Activated naive CD8-positive, alpha-beta T cell treated with anti-CD3 and anti-CD28 coated beads, Interleukin-2, amount 10 ng/mL, durations not matched to agents 7 days and 5 days (primary cell): ENCODE data around the gene NR3C2. TPM values are rescaled to one million over a fixed set of nuclear protein-coding genes. Genes with fewer than 3 reads are reported as not detected.

Experiments
- ATAC-seq: fragments of 150-1000 bp; cut with Tn5 transposase; one replicate; pipeline ENCODE4 v1.10.0; 2021; ENCODE audit warnings: low read depth, moderate library complexity
- POLR2A ChIA-PET: fragments of 350-600 bp; sonication (Branson Sonifier 250); formaldehyde crosslinking; loops from one replicate; lab custom pipeline; 2021; ENCODE audit warnings: antibody characterized with exemption; lab: Charles Lee
- DNase-seq: peaks from one replicate; pipeline ENCODE4 v3.0.0; 2021
- H3K27ac Mint-ChIP-seq: one replicate; pipeline ENCODE4 v1.8.0; 2022; ENCODE audit warnings: mild to moderate bottlenecking, mixed read lengths
- H3K27me3 Mint-ChIP-seq: one replicate; pipeline ENCODE4 v1.8.0; 2022; ENCODE audit warnings: mild to moderate bottlenecking, moderate library complexity, mixed read lengths
- H3K36me3 Mint-ChIP-seq: one replicate; pipeline ENCODE4 v1.8.0; 2021; ENCODE audit warnings: mild to moderate bottlenecking, mixed read lengths
- H3K4me1 Mint-ChIP-seq: one replicate; pipeline ENCODE4 v1.8.0; 2021; ENCODE audit warnings: mixed read lengths
- H3K4me3 Mint-ChIP-seq: one replicate; pipeline ENCODE4 v1.8.0; 2022; ENCODE audit warnings: mild to moderate bottlenecking, moderate library complexity, mixed read lengths
- H3K9me3 Mint-ChIP-seq: one replicate; pipeline ENCODE4 v1.8.0; 2021; ENCODE audit warnings: mixed read lengths
- total RNA-seq, 2 experiments: library from RNA; stranded (reverse); gene quantifications; one replicate each; pipeline ENCODE4 v1.2.3, GENCODE V29; 2021

Gene NR3C2
- total RNA-seq, 2 experiments from 2014 or later, result 19.5 to 24.4 TPM

DNA sequence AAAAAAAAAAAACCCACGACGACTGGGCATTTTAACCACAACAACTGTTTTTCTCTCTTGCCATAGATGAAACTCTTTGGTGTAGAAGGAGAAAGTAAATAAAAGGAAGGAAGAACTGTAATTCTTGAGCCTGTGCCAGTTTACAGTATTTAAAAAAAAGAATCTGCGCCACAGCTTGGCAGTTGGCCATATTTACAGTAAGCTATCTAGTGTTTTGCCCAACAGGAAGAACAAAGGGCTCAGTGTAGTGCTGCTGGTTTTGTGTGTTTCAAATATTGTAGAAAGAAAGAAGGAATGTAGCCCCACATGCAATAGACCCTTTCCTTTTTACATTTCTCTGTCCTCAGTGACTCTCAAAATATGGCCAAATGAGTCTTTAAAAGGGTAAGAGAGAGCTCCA, 66.1 kb downstream of the NR3C2 start:
- POLR2A ChIA-PET, result interaction anchor here (1.2 kb wide), 1 partner anchor 66 kb away, joined by 8 read pairs; the partner anchor contains the start of gene NR3C2
- Mint-ChIP-seq H3K27ac (peak overlapping the region; percentile 77), H3K4me3 (peak overlapping the region; percentile 58)

GRCh38 chr4:148375584-148375983, 66.6 kb downstream of the NR3C2 start:
- Mint-ChIP-seq H3K36me3 (peaks cover 2% of the 10 kb centered on the region), H3K4me1 (peaks cover 7% of the 10 kb centered on the region), H3K4me3 (no peak overlapping the region), H3K27me3 (peaks cover 2% of the 10 kb centered on the region), H3K27ac (no peak overlapping the region), H3K9me3 (no peaks in the 10 kb centered on the region)
- DNase-seq (no peak), ATAC-seq (no peak)
- POLR2A ChIA-PET, result interaction anchor here (1.2 kb wide), 1 partner anchor 67 kb away, joined by 8 read pairs; the partner anchor contains the start of gene NR3C2

More for the DNA sequence above, 66.1 kb downstream of the NR3C2 start:
- peaks cover 7% of the 10 kb centered on the region for H3K4me1 Mint-ChIP-seq
- peaks cover 2% of the 10 kb centered on the region for H3K36me3 Mint-ChIP-seq
- peaks cover 2% of the 10 kb centered on the region for H3K27me3 Mint-ChIP-seq
- DNase-seq, result no peak
- no peaks in the 10 kb centered on the region for H3K9me3 Mint-ChIP-seq
- ATAC-seq, result peak; percentile 42

GRCh38 chr4:148373093-148373492, 69.1 kb downstream of the NR3C2 start:
- Mint-ChIP-seq H3K4me3 (no peak overlapping the region), H3K4me1 (peaks cover 7% of the 10 kb centered on the region), H3K27ac (no peak overlapping the region), H3K9me3 (no peaks in the 10 kb centered on the region), H3K36me3 (peaks cover 2% of the 10 kb centered on the region), H3K27me3 (peaks cover 2% of the 10 kb centered on the region)
- ATAC-seq, result no peak
- no peak for DNase-seq
- POLR2A ChIA-PET, result no interaction called here

DNA sequence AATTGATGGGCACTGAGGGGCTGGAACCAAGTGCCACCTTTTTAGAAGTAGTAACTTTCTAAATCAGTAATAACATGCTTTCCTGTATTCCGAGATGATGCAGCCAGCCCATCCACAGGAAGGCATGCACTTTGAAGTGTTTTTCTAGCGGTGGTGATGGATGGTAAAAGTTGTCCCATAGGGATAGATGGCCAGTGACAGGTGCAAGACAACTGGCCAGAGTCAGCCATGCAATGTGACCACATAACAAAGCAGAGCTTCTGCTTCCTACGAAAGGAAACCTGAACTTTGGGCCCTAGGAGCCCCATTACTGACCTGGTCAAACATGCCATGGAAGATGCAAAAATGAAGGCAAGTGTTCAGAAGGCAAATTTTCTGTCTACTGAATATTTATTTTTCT, 72.3 kb downstream of the NR3C2 start:
- peaks cover 2% of the 10 kb centered on the region for H3K27me3 Mint-ChIP-seq
- peaks cover 2% of the 10 kb centered on the region for H3K36me3 Mint-ChIP-seq
- DNase-seq (no peak), ATAC-seq (no peak)
- no peak overlapping the region for H3K27ac Mint-ChIP-seq
- H3K9me3 Mint-ChIP-seq, result no peaks in the 10 kb centered on the region
- POLR2A ChIA-PET, result no interaction called here
- H3K4me1 Mint-ChIP-seq, result peaks cover 7% of the 10 kb centered on the region
- H3K4me3 Mint-ChIP-seq, result no peak overlapping the region

DNA sequence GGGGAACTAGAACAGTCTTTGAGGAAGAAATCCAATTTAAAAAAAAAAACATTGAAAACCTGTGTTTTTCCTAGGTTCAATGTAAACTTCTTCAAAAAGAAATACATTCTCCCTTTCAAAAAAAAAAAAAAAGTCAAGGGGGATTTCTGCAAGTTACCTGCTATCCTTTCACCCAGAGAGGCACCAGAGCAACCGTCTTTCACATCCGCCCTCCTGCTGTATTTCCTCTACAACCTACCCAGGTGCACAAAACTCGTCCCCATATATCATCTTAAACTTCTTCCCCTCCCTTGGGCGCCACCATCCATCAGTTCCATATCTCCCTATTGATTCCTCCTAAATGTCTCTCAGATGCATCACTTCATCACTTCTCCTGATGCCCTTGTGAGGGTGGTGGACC, 74.5 kb downstream of the NR3C2 start:
- peaks cover 2% of the 10 kb centered on the region for H3K27me3 Mint-ChIP-seq
- no peak for ATAC-seq
- no peak overlapping the region for H3K4me3 Mint-ChIP-seq
- H3K27ac Mint-ChIP-seq, result peak overlapping the region; percentile 17
- H3K9me3 Mint-ChIP-seq, result no peaks in the 10 kb centered on the region
- H3K36me3 Mint-ChIP-seq, result peaks cover 3% of the 10 kb centered on the region
- DNase-seq, result no peak
- peaks cover 7% of the 10 kb centered on the region for H3K4me1 Mint-ChIP-seq
- POLR2A ChIA-PET, result no interaction called here

GRCh38 chr4:148366251-148366650, 76.0 kb downstream of the NR3C2 start:
- H3K4me3 Mint-ChIP-seq, result no peak overlapping the region
- peaks cover 7% of the 10 kb centered on the region for H3K4me1 Mint-ChIP-seq
- DNase-seq (no peak), ATAC-seq (no peak)
- no peaks in the 10 kb centered on the region for H3K27me3 Mint-ChIP-seq
- peaks cover 3% of the 10 kb centered on the region for H3K36me3 Mint-ChIP-seq
- H3K27ac Mint-ChIP-seq, result no peak overlapping the region
- no peaks in the 10 kb centered on the region for H3K9me3 Mint-ChIP-seq
- POLR2A ChIA-PET, result no interaction called here

- no peak overlapping the region for H3K27ac Mint-ChIP-seq
- ATAC-seq (no peak), DNase-seq (no peak)
- H3K9me3 Mint-ChIP-seq, result no peaks in the 10 kb centered on the region
- no peak overlapping the region for H3K4me3 Mint-ChIP-seq
- POLR2A ChIA-PET, result no interaction called here
- H3K36me3 Mint-ChIP-seq, result peaks cover 3% of the 10 kb centered on the region
- H3K27me3 Mint-ChIP-seq, result no peaks in the 10 kb centered on the region
- peaks cover 12% of the 10 kb centered on the region for H3K4me1 Mint-ChIP-seq
These were observed 77.7 kb downstream of the NR3C2 start for GRCh38 chr4:148364525-148364924.

DNA sequence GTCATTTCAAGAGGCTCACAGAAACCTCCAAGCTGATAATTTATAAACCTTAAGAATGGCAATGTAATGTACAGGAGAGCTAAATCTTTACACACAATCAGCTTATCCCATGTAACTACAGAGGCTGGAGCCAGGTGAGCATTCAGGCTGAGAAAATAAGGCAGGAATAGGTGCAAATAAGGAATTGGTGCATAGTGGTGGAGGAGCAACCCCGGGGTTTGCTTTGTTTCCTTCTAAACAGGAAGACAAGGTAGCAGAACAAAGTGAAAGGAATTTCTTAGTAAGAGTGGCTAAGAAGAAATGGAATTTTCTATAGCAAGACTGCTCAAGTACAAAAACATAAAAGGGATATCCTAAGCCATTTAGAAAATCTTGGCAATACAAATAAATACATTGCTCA, 82.4 kb downstream of the NR3C2 start:
- Mint-ChIP-seq H3K27ac (no peak overlapping the region), H3K4me1 (peaks cover 21% of the 10 kb centered on the region), H3K9me3 (no peaks in the 10 kb centered on the region), H3K36me3 (peaks cover 3% of the 10 kb centered on the region), H3K27me3 (no peaks in the 10 kb centered on the region), H3K4me3 (peak overlapping the region; percentile 12)
- no peak for DNase-seq
- POLR2A ChIA-PET, result no interaction called here
- ATAC-seq, result no peak

GRCh38 chr4:148355442-148356123, 86.6 kb downstream of the NR3C2 start:
- peak; percentile 52 for ATAC-seq
- no peaks in the 10 kb centered on the region for H3K36me3 Mint-ChIP-seq
- H3K27me3 Mint-ChIP-seq, result no peaks in the 10 kb centered on the region
- H3K27ac Mint-ChIP-seq, result peak overlapping the region; percentile 14
- H3K4me1 Mint-ChIP-seq, result peaks cover 21% of the 10 kb centered on the region
- H3K4me3 Mint-ChIP-seq, result peak overlapping the region; percentile 58
- no peaks in the 10 kb centered on the region for H3K9me3 Mint-ChIP-seq
- DNase-seq, result no peak
- POLR2A ChIA-PET, result no interaction called here

DNA sequence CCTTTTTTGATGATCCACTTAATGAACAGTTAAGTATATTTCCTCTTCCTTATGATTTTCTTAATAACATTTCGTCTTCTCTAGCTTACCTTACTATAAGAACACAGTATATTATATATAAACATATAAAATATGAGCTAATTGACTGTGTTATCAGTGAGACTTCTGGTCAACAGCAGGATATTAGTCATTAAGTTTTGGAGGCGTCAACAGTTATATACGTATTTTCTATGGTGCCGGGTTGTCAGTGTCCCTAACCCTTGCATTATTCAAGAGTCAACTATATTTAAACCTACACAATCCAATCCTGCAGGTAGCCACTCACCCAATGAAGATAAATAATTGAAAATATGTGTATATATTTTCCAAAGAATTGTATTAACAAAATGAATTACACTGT, 88.0 kb downstream of the NR3C2 start:
- H3K36me3 Mint-ChIP-seq, result no peaks in the 10 kb centered on the region
- POLR2A ChIA-PET, result no interaction called here

GRCh38 chr4:148353571-148353970, 88.6 kb downstream of the NR3C2 start:
- H3K4me3 Mint-ChIP-seq, result no peak overlapping the region
- ATAC-seq (no peak), DNase-seq (no peak)
- H3K36me3 Mint-ChIP-seq, result no peaks in the 10 kb centered on the region
- no peak overlapping the region for H3K27ac Mint-ChIP-seq
- POLR2A ChIA-PET, result no interaction called here
- H3K9me3 Mint-ChIP-seq, result no peaks in the 10 kb centered on the region
- no peaks in the 10 kb centered on the region for H3K27me3 Mint-ChIP-seq
- H3K4me1 Mint-ChIP-seq, result peaks cover 17% of the 10 kb centered on the region

More for the DNA sequence above, 88.0 kb downstream of the NR3C2 start:
- H3K27me3 Mint-ChIP-seq, result no peaks in the 10 kb centered on the region
- no peak overlapping the region for H3K27ac Mint-ChIP-seq
- peaks cover 16% of the 10 kb centered on the region for H3K4me1 Mint-ChIP-seq
- H3K9me3 Mint-ChIP-seq, result no peaks in the 10 kb centered on the region
- no peak for DNase-seq
- no peak for ATAC-seq
- no peak overlapping the region for H3K4me3 Mint-ChIP-seq

DNA sequence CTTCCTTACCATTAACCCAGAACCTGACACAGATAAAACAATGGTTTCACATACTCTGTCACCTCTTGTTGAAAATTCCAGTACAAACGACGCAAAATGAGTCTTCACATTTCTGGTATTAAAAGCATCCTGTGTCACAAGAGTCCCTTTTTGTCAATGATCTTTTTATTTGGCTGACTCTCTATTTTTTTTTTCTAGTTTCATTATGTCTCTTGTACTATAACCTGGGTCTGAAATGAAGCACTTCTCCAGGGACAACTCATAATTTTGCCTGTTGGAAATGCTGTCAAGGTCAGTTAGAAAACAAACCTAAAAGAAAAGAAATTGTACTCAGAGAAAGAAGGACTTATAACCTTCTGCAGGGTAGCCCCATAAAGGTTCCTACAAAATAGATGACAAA, 93.1 kb downstream of the NR3C2 start:
- H3K36me3 Mint-ChIP-seq, result no peaks in the 10 kb centered on the region
- POLR2A ChIA-PET, result no interaction called here
- H3K9me3 Mint-ChIP-seq, result peaks cover 4% of the 10 kb centered on the region
- ATAC-seq, result no peak
- H3K27ac Mint-ChIP-seq, result no peak overlapping the region
- H3K4me3 Mint-ChIP-seq, result peak overlapping the region; percentile 2
- peaks cover 5% of the 10 kb centered on the region for H3K4me1 Mint-ChIP-seq
- no peaks in the 10 kb centered on the region for H3K27me3 Mint-ChIP-seq
- DNase-seq, result no peak

DNA sequence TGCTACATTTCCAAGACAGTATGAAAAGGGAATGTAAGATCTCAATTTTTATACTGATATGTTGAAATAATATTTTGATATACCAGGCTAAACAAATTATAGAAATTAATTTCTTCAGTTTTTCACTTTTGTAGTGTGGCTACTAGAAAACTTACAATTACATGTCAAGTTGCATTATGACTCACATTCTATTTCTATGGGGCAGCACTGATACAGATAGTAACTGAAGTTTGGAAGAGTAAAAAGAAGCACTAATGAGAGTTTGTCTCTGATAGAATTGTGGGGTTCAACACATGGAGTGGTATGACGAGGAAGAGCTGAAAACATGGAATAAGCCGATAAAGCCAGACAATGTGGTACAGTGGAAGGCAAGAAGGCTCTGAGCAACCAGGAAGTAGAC, 95.6 kb downstream of the NR3C2 start:
- ATAC-seq (no peak), DNase-seq (no peak)
- H3K4me1 Mint-ChIP-seq, result peaks cover 5% of the 10 kb centered on the region
- no peaks in the 10 kb centered on the region for H3K36me3 Mint-ChIP-seq
- no peak overlapping the region for H3K4me3 Mint-ChIP-seq
- POLR2A ChIA-PET, result no interaction called here
- no peak overlapping the region for H3K27ac Mint-ChIP-seq
- H3K9me3 Mint-ChIP-seq, result peaks cover 4% of the 10 kb centered on the region
- H3K27me3 Mint-ChIP-seq, result no peaks in the 10 kb centered on the region

DNA sequence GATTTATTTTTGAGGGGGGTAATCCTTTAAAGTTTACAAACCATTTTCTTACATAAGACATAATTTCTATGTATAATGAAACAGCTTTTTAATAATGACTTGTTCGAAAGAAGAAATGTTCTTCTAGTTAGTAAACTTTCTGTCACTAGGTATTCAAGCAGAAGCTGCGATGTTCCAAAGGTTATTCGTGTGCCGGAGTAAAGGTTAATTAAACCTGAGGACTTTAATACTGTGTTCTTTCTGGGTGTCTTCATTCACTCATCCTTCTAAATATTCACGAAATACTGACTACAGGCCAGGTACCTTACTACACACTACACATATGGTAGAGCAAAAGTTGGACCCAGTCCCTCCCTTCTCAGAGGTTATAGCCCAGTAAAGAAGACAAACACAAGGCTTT, 96.7 kb downstream of the NR3C2 start:
- ATAC-seq (no peak), DNase-seq (no peak)
- POLR2A ChIA-PET, result no interaction called here
- Mint-ChIP-seq H3K9me3 (peaks cover 4% of the 10 kb centered on the region), H3K36me3 (no peaks in the 10 kb centered on the region), H3K27me3 (no peaks in the 10 kb centered on the region), H3K27ac (no peak overlapping the region), H3K4me1 (peaks cover 5% of the 10 kb centered on the region), H3K4me3 (no peak overlapping the region)
